Testis (tissue), 3 donors: Measurements from ENCODE around the gene ADPRHL1. TPM values are rescaled to one million over a fixed set of nuclear protein-coding genes. Genes with fewer than 3 reads are reported as not detected.
"Not testable (repeated sequence)": the region's sequence is repeated elsewhere in the genome, so short reads cannot be mapped to it uniquely, and the experiment has no call there.

Experiments used
- DNase-seq: peaks from one replicate; pipeline ENCODE4 v3.0.0-alpha.2; 2019
- H3K27ac ChIP-seq, 2 donors: fragments of 200-600 bp; sonication (generic); one replicate each; pipeline ENCODE4 v1.5.1; 2019
- H3K27me3 ChIP-seq: fragments of 200-600 bp; sonication (generic); one replicate; pipeline ENCODE4 v1.5.1; 2019
- H3K36me3 ChIP-seq: fragments of 200-600 bp; sonication (generic); one replicate; pipeline ENCODE4 v1.5.1; 2017; ENCODE audit warnings: low read depth; ENCODE audit errors: missing control alignments
- H3K4me1 ChIP-seq: fragments of 200-600 bp; sonication (generic); one replicate; pipeline ENCODE4 v1.5.1; 2019
- H3K4me3 ChIP-seq, 2 donors: fragments of 200-600 bp; sonication (generic); one replicate each; pipeline ENCODE4 v1.5.1; 2017 to 2019
- H3K9me3 ChIP-seq: fragments of 200-600 bp; sonication (generic); one replicate; pipeline ENCODE4 v1.5.1; 2017
- POLR2A ChIP-seq: fragments of 450-650 bp; IDR thresholded peaks from one replicate; pipeline ENCODE4 v1.6.1; 2017; ENCODE audit warnings: antibody characterized with exemption, mild to moderate bottlenecking, moderate library complexity
- WGBS, 2 donors: methylation state at CpG; one replicate each; pipeline ENCODE4 v1.1.5; 2018; 5-methylcytosine and 5-hydroxymethylcytosine counted together
- intact Hi-C: fragments of 100-400 bp; cut with DNase I; formaldehyde crosslinking; loops from one replicate; pipeline ENCODE4 v1.15.1; 2023; ENCODE audit warnings: low total_unique reads
- polyA plus RNA-seq: library from polyadenylated mRNA; stranded (reverse); fragments of 350-450 nt; fragmentation: Illumina TruSeq; extraction: RNeasy Lipid Tissue Mini Kit (QIAGEN cat#74804); gene quantifications from one replicate; pipeline ENCODE4 v1.2.3, GENCODE V29; 2014; ENCODE audit warnings: low read depth, low replicate concordance; ENCODE audit not compliant: insufficient read depth
- total RNA-seq, 2 donors: library from RNA; depleted of rRNA; stranded (reverse); fragments of >200 nt; gene quantifications; one replicate each; pipeline ENCODE4 v1.2.3, GENCODE V29; 2016
- TF ChIP-seq, protein P1 (sequence below), 3 experiments: fragments of 450-650 bp in 2 of 3; fragments of 200-600 bp in 1 of 3; sonication (generic) in 1 of 3; IDR thresholded peaks; one replicate each; pipeline ENCODE4 v1.5.1; 2016 to 2019; ENCODE audit warnings: antibody characterized with exemption in 3 of 3, mild to moderate bottlenecking in 2 of 3, moderate library complexity in 1 of 3

The ADPRHL1 gene
- total and polyA plus RNA-seq, 3 donors from 2014 or later: 6.2 to 9.3 (median 6.6) TPM

DNA sequence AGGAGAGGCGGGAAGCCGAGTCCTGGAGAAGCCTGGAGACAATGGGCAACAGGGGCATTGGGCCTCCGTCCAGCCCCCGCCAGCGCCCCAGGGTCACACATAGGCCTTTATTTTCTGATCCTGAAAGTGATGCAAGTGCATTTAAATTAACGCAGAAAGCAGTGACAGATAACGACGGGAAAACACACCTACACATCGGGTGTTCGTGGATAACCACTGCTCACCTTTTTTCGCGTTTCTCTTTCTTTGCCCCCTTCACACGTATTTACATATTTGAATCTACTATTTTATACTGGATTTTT is 59.0 kb downstream of the ADPRHL1 start:
- no peak overlapping the region for H3K27ac ChIP-seq
- TF ChIP-seq, protein P1, sequence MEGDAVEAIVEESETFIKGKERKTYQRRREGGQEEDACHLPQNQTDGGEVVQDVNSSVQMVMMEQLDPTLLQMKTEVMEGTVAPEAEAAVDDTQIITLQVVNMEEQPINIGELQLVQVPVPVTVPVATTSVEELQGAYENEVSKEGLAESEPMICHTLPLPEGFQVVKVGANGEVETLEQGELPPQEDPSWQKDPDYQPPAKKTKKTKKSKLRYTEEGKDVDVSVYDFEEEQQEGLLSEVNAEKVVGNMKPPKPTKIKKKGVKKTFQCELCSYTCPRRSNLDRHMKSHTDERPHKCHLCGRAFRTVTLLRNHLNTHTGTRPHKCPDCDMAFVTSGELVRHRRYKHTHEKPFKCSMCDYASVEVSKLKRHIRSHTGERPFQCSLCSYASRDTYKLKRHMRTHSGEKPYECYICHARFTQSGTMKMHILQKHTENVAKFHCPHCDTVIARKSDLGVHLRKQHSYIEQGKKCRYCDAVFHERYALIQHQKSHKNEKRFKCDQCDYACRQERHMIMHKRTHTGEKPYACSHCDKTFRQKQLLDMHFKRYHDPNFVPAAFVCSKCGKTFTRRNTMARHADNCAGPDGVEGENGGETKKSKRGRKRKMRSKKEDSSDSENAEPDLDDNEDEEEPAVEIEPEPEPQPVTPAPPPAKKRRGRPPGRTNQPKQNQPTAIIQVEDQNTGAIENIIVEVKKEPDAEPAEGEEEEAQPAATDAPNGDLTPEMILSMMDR (IDR thresholded peaks at IDR 0.05): no peak
- no peak for TF ChIP-seq POLR2A
- H3K4me1 ChIP-seq: no peaks in the 10 kb centered on the region
- intact Hi-C loops: no loop called here
- DNase-seq: no peak
- no peaks in the 10 kb centered on the region for H3K36me3 ChIP-seq
- H3K4me3 ChIP-seq: peak overlapping the region; percentile 63 to 70
- no peaks in the 10 kb centered on the region for H3K27me3 ChIP-seq
- 27 to 30% methylated on average over 13 of the region's 13 CpGs for WGBS, 2 donors
- no peaks in the 10 kb centered on the region for H3K9me3 ChIP-seq

DNA sequence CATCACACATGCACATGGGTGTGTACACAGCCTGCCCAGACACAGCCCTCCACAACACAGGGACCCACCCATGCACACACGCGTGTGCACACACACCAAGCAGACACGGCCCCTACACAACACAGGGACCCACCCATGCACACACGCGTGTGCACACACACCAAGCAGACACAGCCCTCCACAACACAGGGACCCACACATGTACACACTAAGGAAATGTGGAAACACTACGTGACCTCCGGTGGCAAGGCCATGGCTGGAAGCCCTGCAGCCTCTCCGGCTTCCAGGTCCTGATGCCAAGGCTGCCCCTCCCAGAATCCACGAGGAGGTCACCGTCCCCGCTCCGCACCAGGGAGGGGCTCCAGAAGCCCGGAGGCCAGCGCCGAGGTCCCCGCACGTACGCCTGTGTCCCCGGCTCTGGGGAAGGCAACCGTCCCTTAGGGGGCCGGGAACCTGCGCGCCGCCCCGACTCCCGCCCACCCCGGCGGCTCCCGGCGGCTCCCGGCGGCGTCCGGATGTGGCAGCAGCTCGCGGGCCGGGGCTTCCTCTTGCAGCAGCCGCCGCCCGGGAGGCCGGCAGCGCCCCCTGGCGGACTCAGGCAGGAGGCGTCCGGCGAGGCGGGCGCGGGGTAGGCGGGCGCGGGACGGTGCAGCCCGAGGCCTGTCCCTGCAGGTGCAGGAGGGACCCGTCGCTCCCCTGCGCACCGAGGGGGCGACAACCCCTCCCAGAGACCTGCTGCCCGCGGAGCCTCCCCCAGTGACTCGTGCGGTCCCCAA is 59.5 kb downstream of the ADPRHL1 start:
- WGBS, 2 donors: 0 to 3% methylated on average over 5 to 19 of the region's 63 CpGs
- peak overlapping the region; percentile 63 to 70 for H3K4me3 ChIP-seq

DNA sequence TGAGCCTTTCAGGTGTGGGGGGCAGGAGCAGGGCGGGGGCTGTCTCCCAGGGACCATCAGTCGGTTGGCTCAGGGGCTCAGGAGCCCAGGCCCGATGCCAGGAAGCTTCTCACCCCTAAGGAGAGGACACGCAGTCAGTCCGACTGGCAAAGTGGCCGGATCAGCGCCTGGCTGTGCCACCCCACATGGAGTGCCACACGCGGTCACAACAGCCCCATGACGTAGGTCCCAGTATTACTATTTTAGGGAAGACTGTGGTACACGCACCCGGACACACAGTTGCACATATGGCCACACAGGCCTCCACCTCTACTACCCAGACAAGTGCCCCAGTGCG is 60.1 kb downstream of the ADPRHL1 start:
- Histone ChIP-seq H3K27ac (no peak overlapping the region), H3K4me3 (peak overlapping the region in 1 of 2 donors; percentile 70), H3K36me3 (no peaks in the 10 kb centered on the region), H3K27me3 (no peaks in the 10 kb centered on the region), H3K4me1 (no peaks in the 10 kb centered on the region), H3K9me3 (no peaks in the 10 kb centered on the region)
- 71 to 83% methylated on average over 3 to 13 of the region's 13 CpGs for WGBS, 2 donors
- intact Hi-C loops: no loop called here
- no peak for DNase-seq
- no peak for TF ChIP-seq POLR2A
- TF ChIP-seq, protein P1 (IDR thresholded peaks at IDR 0.05): no peak

More for the DNA sequence above, 59.5 kb downstream of the ADPRHL1 start:
- no peak overlapping the region for H3K27ac ChIP-seq
- no peaks in the 10 kb centered on the region for H3K27me3 ChIP-seq
- TF ChIP-seq POLR2A: no peak
- TF ChIP-seq, protein P1 (IDR thresholded peaks at IDR 0.05): peak; percentile 84 to 93 (median 93)
- peak; percentile 87 for DNase-seq
- no peaks in the 10 kb centered on the region for H3K4me1 ChIP-seq
- H3K9me3 ChIP-seq: no peaks in the 10 kb centered on the region
- intact Hi-C loops: no loop called here
- no peaks in the 10 kb centered on the region for H3K36me3 ChIP-seq

DNA sequence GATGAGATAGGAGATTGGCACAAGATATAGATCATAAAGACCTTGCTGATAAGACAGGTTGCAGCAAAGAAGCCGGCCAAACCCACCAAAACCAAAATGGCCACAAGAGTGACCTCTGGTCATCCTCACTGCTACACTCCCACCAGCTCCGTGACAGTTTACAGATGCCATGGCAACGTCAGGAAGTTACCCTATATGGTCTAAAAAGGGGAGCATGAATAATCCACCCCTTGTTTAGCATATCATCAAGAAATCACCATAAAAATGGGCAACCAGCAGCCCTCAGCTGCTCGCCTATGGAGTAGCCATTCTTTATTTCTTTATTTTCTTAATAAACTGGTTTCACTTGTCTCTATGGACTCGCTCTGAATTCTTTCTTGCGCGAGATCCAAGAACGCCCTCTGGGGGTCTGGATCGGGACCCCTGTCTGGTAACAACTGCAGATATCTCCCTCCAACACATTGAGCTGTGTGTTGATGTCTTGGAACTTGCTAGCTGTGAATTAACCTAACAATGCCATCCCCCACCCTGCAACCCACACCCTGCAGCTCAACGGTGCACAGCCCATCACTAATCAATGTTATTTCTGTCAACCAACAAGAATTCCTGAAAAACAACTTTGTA is 62.3 kb downstream of the ADPRHL1 start:
- Histone ChIP-seq H3K27me3 (no peaks in the 10 kb centered on the region), H3K4me3 (no peak overlapping the region), H3K36me3 (no peaks in the 10 kb centered on the region), H3K9me3 (no peaks in the 10 kb centered on the region), H3K4me1 (no peaks in the 10 kb centered on the region), H3K27ac (no peak overlapping the region)
- DNase-seq: no peak
- intact Hi-C loops: no loop called here
- WGBS, 2 donors: 53 to 67% methylated on average over 10 of the region's 10 CpGs
- no peak for TF ChIP-seq POLR2A
- TF ChIP-seq, protein P1 (IDR thresholded peaks at IDR 0.05): no peak

DNA sequence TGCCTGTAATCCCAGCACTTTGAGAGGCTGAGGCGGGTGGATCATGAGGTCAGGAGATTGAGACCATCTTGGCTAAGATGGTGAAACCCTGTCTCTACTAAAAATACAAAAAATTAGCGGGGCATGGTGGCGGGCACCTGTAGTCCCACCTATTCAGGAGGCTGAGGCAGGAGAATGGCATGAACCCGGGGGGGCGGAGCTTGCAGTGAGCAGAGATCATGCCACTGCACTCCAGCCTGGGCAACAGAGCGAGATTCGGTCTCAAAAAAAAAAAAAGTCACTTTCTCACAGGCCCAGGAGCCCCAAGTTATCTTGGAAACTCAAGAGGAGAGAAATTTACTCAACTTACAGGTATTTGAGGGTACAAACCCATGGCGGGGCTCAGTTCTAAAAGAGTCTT is 63.7 kb downstream of the ADPRHL1 start:
- H3K27me3 ChIP-seq, H3K9me3 ChIP-seq, H3K4me1 ChIP-seq, H3K36me3 ChIP-seq, intact Hi-C loops, H3K4me3 ChIP-seq, H3K27ac ChIP-seq: not testable (repeated sequence)
- WGBS, 2 donors: 94 to 95% methylated on average over 8 of the region's 8 CpGs
- DNase-seq: peak; percentile 12
